Loucy (cell line): ENCODE measurements around the gene ANKS3.

Experiments used
- H2AFZ ChIP-seq: fragments of 200-600 bp; sonication (generic); 2 replicates; pipeline ENCODE4 v1.6.0; 2016; ENCODE audit warnings: antibody characterized with exemption, mild to moderate bottlenecking, low read length, moderate library complexity
- H3F3A ChIP-seq: fragments of 200-600 bp; 2 replicates; pipeline ENCODE4 v1.6.0; 2016; ENCODE audit warnings: antibody characterized with exemption, low read depth, mild to moderate bottlenecking
- H3K27me3 ChIP-seq: fragments of 200-600 bp; sonication (generic); 2 replicates; pipeline ENCODE4 v1.6.1; 2014; ENCODE audit warnings: low read length, mild to moderate bottlenecking; ENCODE audit not compliant: insufficient read depth, poor library complexity, severe bottlenecking
- H3K36me3 ChIP-seq: fragments of 200-600 bp; sonication (generic); 2 replicates; pipeline ENCODE4 v1.6.1; 2016; ENCODE audit warnings: low read length; ENCODE audit not compliant: insufficient read depth
- H3K4me1 ChIP-seq: fragments of 200-600 bp; sonication (generic); 2 replicates; pipeline ENCODE4 v1.5.1; 2014; ENCODE audit warnings: low read length, mild to moderate bottlenecking; ENCODE audit not compliant: insufficient read depth, poor library complexity, severe bottlenecking
- H3K4me2 ChIP-seq: fragments of 200-600 bp; sonication (generic); 2 replicates; pipeline ENCODE4 v1.6.0; 2014; ENCODE audit warnings: antibody characterized with exemption, low read length, low read depth, mild to moderate bottlenecking; ENCODE audit not compliant: poor library complexity, severe bottlenecking
- H3K4me3 ChIP-seq: fragments of 200-600 bp; sonication (generic); 2 replicates; pipeline ENCODE4 v1.5.1; 2014; ENCODE audit warnings: low read length, mild to moderate bottlenecking, mixed read lengths; ENCODE audit not compliant: poor library complexity, severe bottlenecking
- H3K79me2 ChIP-seq: fragments of 200-600 bp; sonication (generic); 2 replicates; pipeline ENCODE4 v1.6.1; 2014; ENCODE audit warnings: low read length; ENCODE audit not compliant: insufficient read depth
- H3K9ac ChIP-seq: fragments of 200-600 bp; sonication (generic); 2 replicates; pipeline ENCODE4 v1.6.0; 2014; ENCODE audit warnings: mild to moderate bottlenecking, low read depth, low read length, moderate library complexity; ENCODE audit not compliant: poor library complexity, severe bottlenecking
- H3K9me2 ChIP-seq: fragments of 200-600 bp; sonication (generic); replicated peaks from 2 replicates; pipeline ENCODE4 v1.6.1; 2016; ENCODE audit warnings: low read depth, low read length, mixed read lengths
- H3K9me3 ChIP-seq: fragments of 200-600 bp; sonication (generic); 2 replicates; pipeline ENCODE4 v1.6.1; 2014; ENCODE audit warnings: mild to moderate bottlenecking, antibody characterized with exemption, low read length, low read depth; ENCODE audit not compliant: insufficient read depth
- H4K20me1 ChIP-seq: fragments of 200-600 bp; sonication (generic); 2 replicates; pipeline ENCODE4 v1.6.0; 2014; ENCODE audit warnings: antibody characterized with exemption, low read length, mild to moderate bottlenecking; ENCODE audit not compliant: insufficient read depth, poor library complexity, severe bottlenecking
- CTCF ChIP-seq: fragments of 200-600 bp; sonication (generic); conservative IDR thresholded peaks from 2 replicates; pipeline ENCODE4 v1.5.1; 2014; ENCODE audit warnings: mild to moderate bottlenecking, antibody characterized with exemption, low read length
- EZH2phosphoT487 ChIP-seq: fragments of 200-600 bp; IDR thresholded peaks from 2 replicates; pipeline ENCODE4 v1.6.1; 2018; ENCODE audit warnings: antibody characterized with exemption, mild to moderate bottlenecking, moderate library complexity, borderline replicate concordance

ANKS3 gene

GRCh38 chr16:4690946-4691665, 43.0 kb downstream of the ANKS3 start:
- Histone ChIP-seq H3K27me3 (no peaks in the 10 kb centered on the region), H3K9me3 (no peaks in the 10 kb centered on the region), H2AFZ (no peak overlapping the region), H3F3A (no peaks in the 10 kb centered on the region), H3K79me2 (peaks cover 5% of the 10 kb centered on the region; the same call in 1 of the 2 replicates), H3K36me3 (no peaks in the 10 kb centered on the region), H4K20me1 (no peaks in the 10 kb centered on the region), H3K4me2 (no peak overlapping the region), H3K9me2 (no peaks in the 10 kb centered on the region), H3K4me1 (no peaks in the 10 kb centered on the region), H3K9ac (no peak overlapping the region), H3K4me3 (no peak overlapping the region)
- TF ChIP-seq CTCF: no peak
- TF ChIP-seq EZH2phosphoT487: no peak

DNA sequence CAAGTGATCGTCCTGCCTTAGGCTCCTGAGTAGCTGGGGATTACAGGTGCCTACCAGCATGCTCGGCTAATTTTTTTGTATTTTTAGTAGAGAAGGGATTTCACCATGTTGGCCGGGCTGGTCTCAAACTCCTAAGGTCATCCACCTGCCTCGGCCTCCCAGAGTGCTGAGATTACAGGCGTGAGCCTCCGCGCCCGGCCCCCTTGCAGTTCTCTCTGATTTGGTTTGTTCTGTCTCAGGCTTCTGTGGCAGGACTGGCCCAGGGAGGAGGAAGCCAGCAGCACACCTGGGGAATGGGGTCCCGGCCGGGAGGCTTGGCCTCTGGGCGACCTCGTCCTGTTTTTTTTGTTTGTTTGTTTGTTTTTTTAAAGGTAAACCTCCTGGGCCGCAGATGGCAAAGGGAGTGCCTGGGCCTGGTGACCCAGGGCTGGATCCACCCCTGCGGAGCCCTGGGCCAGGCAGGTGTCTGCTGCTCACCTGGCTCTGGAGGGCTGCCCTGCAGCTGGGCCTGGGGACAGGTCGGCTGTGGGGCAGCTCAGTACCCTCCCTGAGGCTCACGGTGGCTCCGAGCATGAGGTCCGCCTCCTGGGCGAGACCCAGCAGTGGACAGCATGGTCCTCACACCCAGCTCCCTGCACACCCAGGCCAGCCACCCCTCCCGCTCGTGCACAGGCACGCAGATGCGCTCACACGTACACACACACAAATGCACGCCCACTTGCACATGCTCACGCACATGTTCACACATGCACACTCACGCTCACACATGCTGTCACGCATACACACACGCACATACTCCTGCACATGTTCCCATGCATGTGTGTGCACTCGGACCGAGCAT, 44.0 kb downstream of the ANKS3 start:
- H3K4me3 ChIP-seq: no peak overlapping the region
- H3F3A ChIP-seq: no peaks in the 10 kb centered on the region
- H3K9me3 ChIP-seq: no peaks in the 10 kb centered on the region
- H3K4me2 ChIP-seq: no peak overlapping the region
- H3K9ac ChIP-seq: no peak overlapping the region
- H3K36me3 ChIP-seq: no peaks in the 10 kb centered on the region
- H3K4me1 ChIP-seq: no peaks in the 10 kb centered on the region
- no peaks in the 10 kb centered on the region for H3K27me3 ChIP-seq
- no peaks in the 10 kb centered on the region for H4K20me1 ChIP-seq
- no peak overlapping the region for H2AFZ ChIP-seq
- H3K79me2 ChIP-seq: peaks cover 5% of the 10 kb centered on the region; the same call in 1 of the 2 replicates
- no peak for TF ChIP-seq CTCF
- TF ChIP-seq EZH2phosphoT487: no peak
- H3K9me2 ChIP-seq: no peaks in the 10 kb centered on the region

GRCh38 chr16:4689091-4689671, 44.9 kb downstream of the ANKS3 start:
- no peaks in the 10 kb centered on the region for H3K9me3 ChIP-seq
- H3K4me2 ChIP-seq: no peak overlapping the region
- no peaks in the 10 kb centered on the region for H3F3A ChIP-seq
- H3K9me2 ChIP-seq: no peaks in the 10 kb centered on the region
- H3K9ac ChIP-seq: no peak overlapping the region
- H3K4me1 ChIP-seq: no peaks in the 10 kb centered on the region
- H3K79me2 ChIP-seq: no peaks in the 10 kb centered on the region
- TF ChIP-seq CTCF: no peak
- TF ChIP-seq EZH2phosphoT487: no peak
- no peaks in the 10 kb centered on the region for H4K20me1 ChIP-seq
- no peaks in the 10 kb centered on the region for H3K27me3 ChIP-seq
- no peaks in the 10 kb centered on the region for H3K36me3 ChIP-seq
- H3K4me3 ChIP-seq: no peak overlapping the region
- no peak overlapping the region for H2AFZ ChIP-seq
